ENCODE data around the gene TUT7.

- TF ChIP-seq, protein P1, sequence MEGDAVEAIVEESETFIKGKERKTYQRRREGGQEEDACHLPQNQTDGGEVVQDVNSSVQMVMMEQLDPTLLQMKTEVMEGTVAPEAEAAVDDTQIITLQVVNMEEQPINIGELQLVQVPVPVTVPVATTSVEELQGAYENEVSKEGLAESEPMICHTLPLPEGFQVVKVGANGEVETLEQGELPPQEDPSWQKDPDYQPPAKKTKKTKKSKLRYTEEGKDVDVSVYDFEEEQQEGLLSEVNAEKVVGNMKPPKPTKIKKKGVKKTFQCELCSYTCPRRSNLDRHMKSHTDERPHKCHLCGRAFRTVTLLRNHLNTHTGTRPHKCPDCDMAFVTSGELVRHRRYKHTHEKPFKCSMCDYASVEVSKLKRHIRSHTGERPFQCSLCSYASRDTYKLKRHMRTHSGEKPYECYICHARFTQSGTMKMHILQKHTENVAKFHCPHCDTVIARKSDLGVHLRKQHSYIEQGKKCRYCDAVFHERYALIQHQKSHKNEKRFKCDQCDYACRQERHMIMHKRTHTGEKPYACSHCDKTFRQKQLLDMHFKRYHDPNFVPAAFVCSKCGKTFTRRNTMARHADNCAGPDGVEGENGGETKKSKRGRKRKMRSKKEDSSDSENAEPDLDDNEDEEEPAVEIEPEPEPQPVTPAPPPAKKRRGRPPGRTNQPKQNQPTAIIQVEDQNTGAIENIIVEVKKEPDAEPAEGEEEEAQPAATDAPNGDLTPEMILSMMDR (IDR thresholded peaks at IDR 0.05), result no peak
- TF ChIP-seq POLR2A (IDR thresholded peaks at IDR 0.05), result no peak
Observed at GRCh38 chr9:86337469-86338108, 16.6 kb downstream of the TUT7 start.

All from adrenal gland (tissue), 5 donors.